NCI-H82 treated with DMSO at 0.1 percent for 48 hours (cell line): ENCODE data around the gene DNAAF5.
"Not testable (repeated sequence)": the region's sequence is repeated elsewhere in the genome, so short reads cannot be mapped to it uniquely, and the experiment has no call there.

Experiments
- DNase-seq: peaks from one replicate; lab custom pipeline; 2025; ENCODE audit not compliant: unreplicated experiment; lab: John Stamatoyannopoulos, UW

The DNAAF5 gene

DNA sequence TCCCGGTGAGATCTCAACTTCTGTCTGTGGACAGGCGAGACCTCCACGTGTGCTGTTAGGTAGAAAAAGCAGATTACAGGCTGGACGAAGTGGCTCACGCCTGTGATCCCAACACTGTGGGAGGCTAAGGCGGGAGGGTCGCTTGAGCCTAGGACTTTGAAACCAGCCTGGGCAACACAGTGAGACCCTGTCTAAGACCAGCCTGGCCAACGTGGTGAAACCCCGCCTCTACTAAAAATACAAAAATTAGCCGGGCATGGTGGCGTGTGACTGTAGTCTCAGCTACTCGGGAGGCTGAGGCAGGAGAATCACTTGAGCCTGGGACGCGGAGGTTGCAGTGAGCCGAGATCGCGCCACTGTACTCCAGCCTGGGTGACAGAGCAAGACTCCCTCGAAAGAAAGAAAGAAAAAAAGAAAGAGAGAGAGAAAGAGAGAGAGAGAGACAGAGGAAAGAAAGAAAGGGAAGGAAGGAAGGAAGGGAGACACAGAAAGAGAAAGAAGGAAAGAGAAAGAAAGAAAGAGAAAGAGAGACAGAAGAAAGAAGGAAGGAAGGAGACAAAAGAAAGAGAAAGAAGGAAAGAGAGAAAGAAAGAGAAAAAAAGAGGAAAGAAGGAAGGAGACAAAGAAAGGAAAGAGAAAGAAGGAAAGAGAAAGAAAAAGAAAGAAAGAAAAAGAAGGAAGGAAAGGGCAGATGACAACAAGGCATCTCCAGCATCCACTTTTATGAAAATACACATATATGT lies 76.2 kb downstream of the DNAAF5 start:
- no peak for DNase-seq

DNA sequence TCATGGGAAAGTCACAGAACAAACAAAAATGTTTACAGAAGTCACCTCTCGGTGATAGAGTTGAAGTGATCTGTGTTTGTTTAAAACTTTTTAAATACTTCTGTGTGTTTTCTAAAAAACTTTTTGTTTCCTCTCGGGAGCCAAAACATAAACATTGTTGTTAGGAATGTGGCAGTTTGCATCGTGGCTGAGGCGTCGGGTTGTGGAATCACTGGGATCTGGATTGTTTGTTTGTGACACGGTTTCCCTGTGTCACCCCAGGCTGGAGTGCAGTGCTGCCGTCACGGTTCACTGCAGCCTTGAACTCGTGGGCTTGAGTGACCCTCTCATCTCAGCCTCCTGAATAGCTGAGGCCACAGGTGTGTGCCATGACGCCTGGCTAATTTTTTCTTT lies 76.7 kb downstream of the DNAAF5 start:
- DNase-seq, result no peak

DNA sequence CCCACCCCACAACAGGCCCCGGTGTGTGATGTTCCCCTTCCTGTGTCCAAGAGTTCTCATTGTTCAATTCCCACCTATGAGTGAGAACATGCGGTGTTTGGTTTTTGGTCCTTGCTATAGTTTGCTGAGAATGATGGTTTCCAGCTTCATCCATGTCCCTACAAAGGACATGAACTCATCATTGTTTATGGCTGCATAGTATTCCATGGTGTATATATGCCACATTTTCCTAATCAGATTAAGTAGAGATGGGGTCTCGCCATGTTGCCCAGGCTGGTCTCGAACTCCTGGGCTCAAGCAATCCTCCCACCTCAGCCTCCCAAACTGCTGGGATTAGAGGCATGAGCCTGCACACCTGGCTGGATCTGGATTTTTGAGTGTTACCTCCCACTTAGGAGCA lies 77.3 kb downstream of the DNAAF5 start:
- DNase-seq, result not testable (repeated sequence)

DNA sequence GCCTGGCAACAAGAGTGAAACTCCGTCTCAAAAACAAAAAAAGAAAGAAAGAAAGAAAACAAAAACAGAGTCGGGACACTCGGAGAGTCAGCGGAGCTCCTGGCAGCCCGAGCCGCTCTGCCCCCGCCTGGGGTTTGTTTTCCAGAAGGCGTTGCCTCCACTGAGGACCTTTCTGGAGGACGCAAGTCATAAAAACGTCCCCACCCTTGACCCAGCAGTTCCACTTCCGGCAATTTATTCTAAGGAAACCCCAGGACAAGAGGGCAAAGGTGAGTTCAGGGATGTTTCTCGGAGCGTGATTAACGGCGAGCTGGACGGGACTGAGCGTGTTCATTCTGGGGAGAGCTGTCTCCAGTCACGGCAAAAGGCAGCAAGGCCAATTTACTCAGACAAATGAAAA lies 78.8 kb downstream of the DNAAF5 start:
- no peak for DNase-seq

DNA sequence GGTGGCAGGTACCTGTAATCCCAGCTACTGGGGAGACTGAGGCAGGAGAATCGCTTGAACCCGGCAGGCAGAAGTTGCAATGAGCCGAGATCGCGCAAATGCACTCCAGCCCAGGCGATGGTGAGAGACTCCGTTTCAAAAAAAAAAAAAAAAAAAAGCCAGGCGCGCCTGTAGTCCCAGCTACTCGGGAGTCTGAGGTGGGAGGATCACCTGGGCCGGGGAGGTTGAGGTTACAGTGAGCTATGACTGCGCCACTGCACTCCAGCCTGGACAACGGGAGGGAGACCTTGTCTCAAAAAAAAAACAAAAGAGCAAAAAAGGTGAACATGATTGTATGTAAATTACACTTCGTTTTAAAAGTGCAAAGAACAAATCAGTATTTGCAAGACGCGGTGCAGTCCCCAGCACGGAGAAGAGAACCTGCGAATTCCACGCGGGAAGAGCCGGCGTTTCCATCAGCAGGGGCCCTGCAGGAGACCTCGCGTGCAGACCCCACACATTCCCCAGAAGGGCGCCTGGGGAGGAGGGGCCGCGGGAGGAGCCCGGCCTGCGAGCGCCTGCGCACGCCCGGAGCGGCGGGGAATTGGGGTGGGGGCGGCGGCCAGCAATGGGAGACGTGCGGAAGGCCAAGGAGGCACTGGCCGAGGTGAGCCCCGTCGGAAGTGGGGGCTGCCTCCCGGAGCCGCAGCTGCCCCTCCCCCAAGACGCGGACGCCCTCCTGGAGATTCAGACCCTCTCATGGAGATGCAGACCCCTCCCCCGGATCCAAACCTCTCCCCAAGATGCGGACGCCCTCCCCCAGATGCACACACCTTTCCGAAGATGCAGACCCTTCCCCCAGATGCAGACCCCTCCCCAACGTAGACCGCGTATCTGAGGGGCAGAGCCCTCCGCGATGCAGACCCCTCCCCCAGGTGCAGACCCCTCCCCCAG lies 89.1 kb downstream of the DNAAF5 start:
- DNase-seq, result peak; percentile 44

DNA sequence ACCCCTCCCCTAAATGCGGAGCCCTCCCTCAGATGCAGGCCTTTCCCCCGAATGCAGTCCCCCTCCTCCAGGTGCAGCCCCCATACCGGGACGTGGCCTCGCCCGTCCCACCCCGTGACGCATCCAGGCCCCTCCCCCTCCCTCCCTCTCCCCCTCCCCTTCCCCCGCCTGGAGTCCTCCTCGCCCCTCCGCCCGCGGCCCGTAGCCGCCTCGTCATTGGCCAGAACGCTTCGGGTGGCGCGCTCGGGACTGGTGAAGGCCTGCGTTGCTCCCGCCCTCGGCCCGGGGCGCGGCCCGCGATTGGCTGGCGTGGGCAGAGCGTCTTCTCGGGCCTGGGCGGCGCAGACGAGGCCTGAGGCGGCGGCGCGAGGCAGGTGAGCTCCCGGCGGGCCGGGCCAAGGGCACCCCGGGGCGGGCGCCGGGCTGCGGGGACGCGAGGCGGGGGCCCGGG lies 89.8 kb downstream of the DNAAF5 start:
- peak; percentile 82 for DNase-seq

DNA sequence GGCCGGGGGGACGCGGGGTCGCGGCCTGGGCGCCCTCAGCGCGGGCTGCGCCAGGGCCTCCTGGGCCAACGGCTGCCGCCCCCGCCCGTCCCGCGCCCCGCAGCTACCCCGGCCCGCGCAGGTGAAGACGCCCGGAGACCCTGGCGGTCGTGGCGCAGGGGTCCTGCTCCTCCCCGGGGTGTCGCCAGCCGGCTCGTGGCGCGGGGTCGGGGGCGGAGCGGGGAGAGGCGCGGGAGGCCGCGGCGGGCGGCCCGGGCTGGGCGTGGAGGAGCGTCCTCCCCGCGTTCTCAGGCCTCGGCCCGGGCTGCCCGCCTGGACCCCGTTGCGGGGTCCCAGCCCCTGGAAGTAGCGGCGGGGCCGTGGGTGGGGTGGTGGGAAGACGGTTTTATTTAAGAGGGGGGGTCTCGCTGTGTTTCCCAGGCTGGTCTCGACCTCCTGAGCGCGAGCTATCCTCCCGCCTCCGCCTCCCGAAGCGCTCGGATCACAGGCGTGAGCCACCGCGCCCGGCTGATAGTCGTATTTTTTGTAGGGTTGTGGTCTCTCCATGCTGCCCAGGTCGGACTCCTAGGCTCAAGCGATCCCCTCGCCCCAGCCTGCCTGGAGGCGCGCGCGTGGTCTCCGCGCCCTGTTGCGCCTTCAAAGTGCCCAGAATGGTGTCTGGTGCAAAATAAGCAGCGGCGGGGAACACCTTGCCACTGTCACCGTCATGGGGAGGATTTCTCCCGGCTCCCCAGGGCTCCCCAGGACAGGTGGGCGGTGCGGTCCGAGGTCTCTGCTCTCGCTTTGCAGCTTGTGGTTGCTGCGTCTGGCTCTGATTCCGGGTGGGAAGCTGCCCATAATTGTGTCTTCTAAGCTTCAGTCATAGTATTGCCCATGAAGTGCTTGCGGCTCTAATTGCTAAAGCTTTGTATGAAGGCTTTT lies 90.5 kb downstream of the DNAAF5 start:
- no peak for DNase-seq

DNA sequence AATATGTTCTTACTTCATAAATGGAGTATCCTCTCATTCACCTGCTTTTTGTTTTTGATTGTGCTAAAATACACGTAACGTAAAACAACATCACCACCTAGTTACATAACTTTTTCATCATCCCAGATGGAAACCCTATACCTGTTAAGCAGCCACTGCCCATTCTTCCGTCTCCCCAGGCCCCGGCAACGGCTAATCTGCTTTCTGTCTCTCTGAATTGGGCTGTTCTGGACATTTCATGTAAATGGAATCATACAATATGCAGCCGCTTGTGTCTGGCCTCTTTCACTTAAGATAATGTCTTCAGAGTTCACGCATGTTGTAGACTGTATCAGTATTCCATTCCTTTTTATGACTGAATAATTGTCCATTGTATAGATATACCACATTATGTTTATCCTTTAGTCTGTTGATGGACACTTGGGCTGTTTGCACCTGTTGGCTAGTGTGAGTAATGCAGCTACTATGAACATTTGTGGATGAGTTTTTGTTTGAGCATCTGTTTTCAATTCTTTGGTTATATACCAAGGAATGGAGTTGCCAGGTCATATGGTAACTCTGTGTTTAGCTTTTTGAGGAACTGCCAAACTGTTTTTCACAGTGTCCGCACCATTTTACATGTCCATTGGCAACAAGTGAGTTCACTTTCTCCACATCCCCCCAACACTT lies 91.7 kb downstream of the DNAAF5 start:
- DNase-seq, result no peak

DNA sequence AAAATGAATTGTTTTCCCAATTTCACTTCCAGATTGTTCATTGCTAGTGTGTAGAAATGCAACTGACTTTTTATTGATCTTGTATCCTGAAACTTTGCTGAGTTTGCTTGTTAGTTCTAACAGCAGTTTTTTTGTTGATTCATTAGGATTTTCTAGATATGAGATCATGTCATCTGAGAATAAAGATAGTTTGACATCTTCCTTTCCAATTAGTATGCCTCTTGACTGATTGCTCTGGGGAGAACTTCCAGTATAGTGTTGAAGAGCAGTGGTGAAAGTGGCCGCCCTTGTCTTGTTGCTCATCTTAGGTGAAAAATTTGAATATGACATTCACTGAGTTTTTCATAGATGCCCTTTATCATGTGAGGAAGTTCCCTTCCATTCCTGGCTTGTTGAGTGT lies 93.8 kb downstream of the DNAAF5 start:
- DNase-seq, result no peak

DNA sequence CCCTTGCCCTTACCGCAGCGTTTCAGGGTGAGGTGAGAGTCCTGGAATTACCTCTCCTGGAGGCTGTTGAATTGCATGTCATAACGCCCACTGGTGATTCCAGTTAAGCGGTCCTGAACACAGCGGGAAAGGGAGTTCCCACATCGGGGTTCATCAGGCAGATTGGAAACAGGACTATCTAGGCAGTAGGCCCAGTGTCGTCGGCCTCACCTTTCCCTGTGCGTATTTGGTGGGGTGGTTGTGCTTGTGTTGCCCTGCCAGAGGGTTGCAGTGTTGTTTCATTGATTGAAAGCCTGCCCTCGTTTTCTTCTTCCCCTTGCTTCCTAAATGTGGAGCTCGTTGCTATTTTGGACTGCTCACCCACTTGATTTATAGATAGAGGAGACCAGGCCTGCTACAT lies 95.2 kb downstream of the DNAAF5 start:
- no peak for DNase-seq

DNA sequence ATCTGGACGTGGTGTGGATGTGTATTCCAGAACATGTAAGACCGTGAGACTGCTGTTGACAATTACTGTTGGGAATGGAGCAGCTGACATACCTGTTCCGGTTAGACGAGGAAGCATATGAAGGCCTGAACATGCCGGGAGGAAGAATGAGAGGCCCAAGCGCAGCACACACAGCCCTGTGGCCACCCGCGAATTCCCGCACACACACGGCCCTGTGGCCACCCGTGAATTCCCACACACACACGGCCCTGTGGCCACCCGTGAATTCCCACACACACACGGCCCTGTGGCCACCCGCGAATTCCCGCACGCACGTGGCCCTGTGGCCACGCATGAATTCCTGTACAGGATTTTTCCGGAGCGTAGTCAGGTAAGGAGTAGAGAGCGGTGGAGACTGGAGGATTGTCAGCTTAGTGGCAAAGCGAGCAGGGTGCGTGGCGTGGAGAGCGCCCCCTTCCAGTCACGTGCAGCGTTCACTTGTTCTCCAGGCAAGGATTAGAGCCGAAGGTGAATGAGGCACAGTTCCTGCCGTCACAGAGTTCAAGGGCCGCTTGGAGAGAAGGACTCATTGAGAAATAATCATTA lies 96.3 kb downstream of the DNAAF5 start:
- DNase-seq, result no peak

DNA sequence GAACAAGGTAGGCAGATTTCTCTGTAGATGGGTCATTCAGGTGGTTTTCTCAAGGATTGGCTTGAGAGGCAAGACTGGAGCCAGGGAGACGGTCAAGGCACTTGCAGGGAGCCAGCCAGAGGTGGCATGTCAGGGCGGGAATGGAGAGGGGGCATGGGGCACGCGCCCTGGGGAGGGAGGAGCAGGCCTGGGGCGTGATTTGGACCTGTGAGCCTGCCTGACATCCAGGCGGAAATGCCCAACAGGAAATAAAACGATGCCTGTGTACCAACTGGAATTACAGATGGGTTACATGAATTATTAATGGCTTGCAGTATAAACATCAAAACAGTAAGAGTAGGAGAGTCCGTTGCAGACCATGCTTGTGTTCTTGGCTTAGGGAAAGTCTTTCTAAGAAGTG lies 97.2 kb downstream of the DNAAF5 start:
- DNase-seq, result no peak

DNA sequence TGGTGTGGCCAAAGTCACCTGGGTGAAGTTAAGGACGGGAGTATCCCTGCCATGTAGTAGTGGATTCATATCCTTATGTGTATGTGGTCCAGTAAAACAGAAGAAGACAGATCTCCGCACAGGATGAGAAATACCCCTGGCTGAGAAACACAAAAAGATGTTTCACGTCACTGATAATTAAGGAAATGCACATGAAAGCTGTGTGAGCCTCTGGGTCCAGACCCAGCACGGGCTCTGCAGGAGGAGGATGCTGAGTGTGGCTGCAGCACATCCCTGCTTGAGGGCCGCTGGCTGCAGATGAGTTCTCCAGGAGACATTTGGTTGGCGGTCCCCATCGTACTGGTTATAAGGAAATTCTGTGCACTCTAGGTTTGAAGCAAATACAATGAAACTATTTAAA lies 97.6 kb downstream of the DNAAF5 start:
- DNase-seq, result no peak

DNA sequence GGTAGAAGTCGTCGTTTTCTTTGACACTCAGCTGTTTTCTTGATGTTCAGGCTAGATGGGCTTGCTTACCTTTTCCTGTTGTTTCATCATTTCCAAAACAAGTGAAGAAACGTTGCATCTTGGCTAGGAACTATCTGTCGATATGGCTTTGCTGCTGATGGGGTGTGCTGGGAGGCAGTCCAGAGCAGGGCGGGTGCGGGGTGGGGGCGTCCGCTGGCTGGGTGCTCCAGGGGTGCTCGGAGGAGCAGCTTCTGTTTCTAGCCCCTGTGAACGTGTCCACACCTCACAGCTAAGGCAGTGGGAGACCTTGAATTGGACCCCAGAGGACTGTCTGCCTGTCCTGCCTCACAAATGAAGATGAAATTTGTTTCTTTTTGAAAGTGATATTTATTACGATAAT lies 98.2 kb downstream of the DNAAF5 start:
- DNase-seq, result no peak

DNA sequence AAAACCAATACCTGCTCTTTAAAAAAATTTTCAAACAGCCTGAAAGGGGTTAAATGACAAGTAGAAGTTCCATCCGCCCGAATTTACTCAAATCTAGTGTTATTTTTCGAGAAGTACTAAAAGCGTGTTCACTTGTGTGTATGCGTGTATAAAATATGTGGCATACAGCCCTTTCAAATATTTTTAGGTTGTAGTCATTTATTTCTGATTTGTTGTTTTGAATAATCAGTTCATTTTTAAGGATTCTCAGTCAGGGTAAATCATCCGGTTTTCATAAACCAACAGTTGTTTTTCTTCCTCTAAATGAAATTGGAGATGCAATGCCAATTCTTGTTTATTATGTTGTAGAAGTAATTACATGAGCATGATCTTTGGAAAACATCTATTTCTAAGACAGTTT lies 98.9 kb downstream of the DNAAF5 start:
- DNase-seq, result no peak

DNA sequence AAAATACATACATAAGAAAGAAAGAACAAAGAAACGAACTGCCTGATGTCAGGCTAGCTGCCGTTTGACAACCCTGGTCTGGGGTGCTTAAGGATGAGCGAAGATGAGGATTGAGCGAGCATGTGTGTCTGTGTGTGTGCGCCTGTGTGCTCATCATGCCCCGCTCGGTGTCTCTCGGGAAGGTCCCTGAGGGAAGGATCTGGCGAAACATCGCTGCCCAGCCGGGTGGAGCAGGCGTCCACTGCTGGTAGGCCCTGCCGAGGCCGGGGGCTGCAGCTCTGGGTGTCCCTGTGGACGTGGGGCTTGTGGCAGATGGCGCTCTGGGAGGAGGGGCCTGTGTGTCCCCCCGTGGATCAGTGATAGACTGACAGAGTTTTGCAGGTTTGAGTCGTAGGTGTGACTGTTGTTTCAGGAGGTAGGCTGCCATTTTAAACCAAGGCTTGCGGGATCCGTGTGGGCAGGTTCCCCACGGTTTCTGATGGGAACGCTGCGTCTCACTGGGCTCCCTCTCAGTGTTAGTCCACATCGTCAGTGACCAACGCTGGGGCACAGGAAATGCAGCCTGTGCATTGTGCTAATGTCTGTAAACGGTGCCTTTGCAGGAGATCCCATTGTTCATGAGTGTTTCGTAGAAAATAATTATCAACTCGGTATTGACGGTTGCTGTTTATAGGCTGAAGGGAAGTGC lies 99.9 kb downstream of the DNAAF5 start:
- DNase-seq, result no peak

DNA sequence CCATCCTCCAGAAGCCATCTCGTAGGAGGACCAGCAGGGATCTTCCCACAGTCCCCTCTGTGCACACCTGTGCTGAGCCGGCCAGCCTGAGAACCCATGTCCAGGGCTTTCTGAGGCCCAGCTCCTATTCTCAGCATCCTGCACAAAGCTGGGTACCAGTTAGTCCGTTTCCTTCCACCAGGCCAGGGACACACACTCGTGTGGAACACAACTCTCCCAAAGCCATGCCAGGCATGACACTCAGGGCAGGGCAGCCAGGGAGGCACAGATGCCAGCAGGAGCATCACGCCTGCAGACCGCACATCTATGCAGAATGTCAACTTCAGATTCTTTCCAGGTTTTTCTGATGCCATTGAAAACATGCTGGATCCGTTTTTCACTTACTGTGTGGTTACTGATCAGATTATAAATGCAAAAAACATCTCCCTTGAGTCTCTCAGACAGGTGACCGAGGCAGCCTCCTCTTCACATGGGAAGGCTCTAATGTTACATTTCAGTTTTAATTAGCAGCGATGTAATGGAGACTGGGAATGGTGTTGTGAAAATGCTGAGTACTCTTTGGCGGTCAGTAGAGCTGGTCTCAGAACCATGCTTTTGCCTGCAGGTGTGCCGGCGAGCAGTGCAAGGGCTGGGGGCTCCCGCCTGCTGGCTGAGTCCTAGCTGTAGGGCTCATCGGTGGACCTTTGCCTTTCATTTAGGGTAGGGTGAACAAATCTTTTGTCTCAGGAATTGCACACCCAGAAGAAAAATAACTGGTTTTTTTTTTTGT lies 102.5 kb downstream of the DNAAF5 start:
- DNase-seq, result no peak

DNA sequence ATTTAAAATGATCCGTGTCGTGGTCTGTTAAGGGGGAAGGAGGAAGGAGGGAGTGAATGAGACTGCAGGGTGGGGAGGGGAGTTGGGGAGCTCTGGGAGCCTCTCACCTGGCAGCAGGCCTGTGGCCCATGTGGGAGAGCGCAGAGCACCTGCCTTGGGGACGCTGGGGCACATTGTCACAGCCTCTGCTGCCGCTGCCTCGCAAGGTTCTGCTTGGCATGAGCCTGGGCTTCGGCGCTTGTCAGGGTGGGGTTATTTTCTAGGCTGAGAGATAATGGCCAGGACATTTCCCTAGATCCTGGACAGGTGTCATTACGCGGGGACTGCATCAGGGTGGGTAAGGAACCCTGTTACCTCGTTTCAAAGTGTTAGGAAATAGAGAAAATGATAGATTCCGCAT lies 103.6 kb downstream of the DNAAF5 start:
- DNase-seq, result no peak

DNA sequence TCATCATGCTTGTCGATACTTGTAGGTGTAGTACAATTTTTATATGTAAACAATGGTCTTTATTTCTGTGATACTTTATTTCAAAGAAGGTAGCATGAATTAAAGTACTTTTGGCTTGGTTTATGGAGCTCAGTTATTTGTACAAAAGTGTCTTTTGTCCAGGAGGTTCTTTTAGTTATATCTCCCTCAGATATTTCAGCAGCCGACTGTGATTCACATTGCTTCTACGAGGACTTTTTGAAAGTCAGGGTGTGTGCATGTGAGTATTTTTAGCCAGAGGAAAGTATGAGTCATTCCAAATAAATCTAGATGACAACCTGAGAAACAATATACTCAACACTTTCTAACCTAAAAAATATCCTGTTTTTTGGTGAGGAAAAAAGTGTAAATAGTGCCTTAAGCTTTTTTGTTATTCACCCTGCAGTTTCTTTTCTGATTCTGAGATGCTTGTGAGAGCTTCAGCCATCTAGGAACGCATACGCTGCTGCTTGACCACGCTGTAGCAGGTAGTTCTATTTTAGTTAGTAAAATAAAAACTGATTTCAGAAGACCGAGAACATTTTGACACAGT lies 105.2 kb downstream of the DNAAF5 start:
- no peak for DNase-seq
